Lung (tissue), 12 donors: ENCODE results near the gene CHCT1. TPM values are rescaled to one million over a fixed set of nuclear protein-coding genes. Genes with fewer than 3 reads are reported as not detected.

Experiments used
- ATAC-seq: fragments of 200-7000 bp; cut with Tn5 transposase; one replicate; pipeline ENCODE4 v1.9.1; 2020; ENCODE audit warnings: moderate number of reproducible peaks; ENCODE audit not compliant: insufficient read depth, low FRiP score
- DNase-seq, 3 donors: peaks; one replicate each; pipeline ENCODE4 v3.0.0-alpha.2; 2013 to 2017
- H3K27ac ChIP-seq, 2 donors: one replicate each; pipeline ENCODE4 v1.5.1; 2013; ENCODE audit warnings: mild to moderate bottlenecking in 2 of 2, moderate library complexity in 2 of 2, control low read depth in 1 of 2, inconsistent platforms in 1 of 2, low read depth in 1 of 2, low read length in 1 of 2
- H3K27me3 ChIP-seq, 3 donors: one replicate each; pipeline ENCODE4 v1.5.1; 2013; ENCODE audit warnings: low read length in 2 of 3; ENCODE audit not compliant: control insufficient read depth in 3 of 3, insufficient read depth in 3 of 3
- H3K36me3 ChIP-seq, 4 donors: one replicate each; pipeline ENCODE4 v1.5.1; 2013; ENCODE audit warnings: low read length in 4 of 4, mild to moderate bottlenecking in 1 of 4, moderate library complexity in 1 of 4; ENCODE audit not compliant: control insufficient read depth in 4 of 4, insufficient read depth in 4 of 4
- H3K4me1 ChIP-seq, 5 donors: one replicate each; pipeline ENCODE4 v1.5.1; 2013; ENCODE audit warnings: low read length in 5 of 5, mild to moderate bottlenecking in 2 of 5, moderate library complexity in 1 of 5; ENCODE audit not compliant: control insufficient read depth in 5 of 5, insufficient read depth in 5 of 5
- H3K4me3 ChIP-seq: one replicate; pipeline ENCODE4 v1.5.1; 2013; ENCODE audit warnings: mild to moderate bottlenecking, control low read depth, moderate library complexity
- H3K9ac ChIP-seq, 2 donors: one replicate each; pipeline ENCODE4 v1.5.1; 2013; ENCODE audit warnings: low read length in 2 of 2, control low read depth in 1 of 2; ENCODE audit not compliant: insufficient read depth in 1 of 2
- H3K9me3 ChIP-seq, 4 donors: one replicate each; pipeline ENCODE4 v1.5.1; 2013; ENCODE audit warnings: low read length in 3 of 4, mild to moderate bottlenecking in 1 of 4, moderate library complexity in 1 of 4; ENCODE audit not compliant: control insufficient read depth in 4 of 4, insufficient read depth in 3 of 4
- WGBS, 2 donors: extraction: QIAGEN DNeasy Blood & Tissue Kit; methylation state at CpG; one replicate each; pipeline ENCODE4 v1.1.7; 2013; 5-methylcytosine and 5-hydroxymethylcytosine counted together
- polyA plus RNA-seq, 2 donors: library from polyadenylated mRNA; stranded (reverse); fragments of 200-250 nt; gene quantifications; one replicate each; pipeline ENCODE4 v1.2.1, GENCODE V29; 2013
- total RNA-seq, 2 donors: library from RNA; depleted of rRNA in 1 of 2; stranded (reverse); fragments of >200 nt in 1 of 2; gene quantifications; one replicate each; pipeline ENCODE4 v1.2.1, GENCODE V29; 2014 to 2021
- TF ChIP-seq, protein P1 (sequence below): IDR thresholded peaks from 2 replicates; pipeline ENCODE4 v1.5.1; 2012; ENCODE audit warnings: mild to moderate bottlenecking; ENCODE audit errors: control extremely low read depth, extremely low read depth
- donor health status: control.
- donor health status: control.
- donor health status: Bipolar disorder and iron deficiency.
- donor health status: healthy.
- donor health status: DM: yes; HTN: yes; CAD: no.

CHCT1 gene
- total and polyA plus RNA-seq, 4 donors: 0.10 to 0.12 TPM; not detected in 2

DNA sequence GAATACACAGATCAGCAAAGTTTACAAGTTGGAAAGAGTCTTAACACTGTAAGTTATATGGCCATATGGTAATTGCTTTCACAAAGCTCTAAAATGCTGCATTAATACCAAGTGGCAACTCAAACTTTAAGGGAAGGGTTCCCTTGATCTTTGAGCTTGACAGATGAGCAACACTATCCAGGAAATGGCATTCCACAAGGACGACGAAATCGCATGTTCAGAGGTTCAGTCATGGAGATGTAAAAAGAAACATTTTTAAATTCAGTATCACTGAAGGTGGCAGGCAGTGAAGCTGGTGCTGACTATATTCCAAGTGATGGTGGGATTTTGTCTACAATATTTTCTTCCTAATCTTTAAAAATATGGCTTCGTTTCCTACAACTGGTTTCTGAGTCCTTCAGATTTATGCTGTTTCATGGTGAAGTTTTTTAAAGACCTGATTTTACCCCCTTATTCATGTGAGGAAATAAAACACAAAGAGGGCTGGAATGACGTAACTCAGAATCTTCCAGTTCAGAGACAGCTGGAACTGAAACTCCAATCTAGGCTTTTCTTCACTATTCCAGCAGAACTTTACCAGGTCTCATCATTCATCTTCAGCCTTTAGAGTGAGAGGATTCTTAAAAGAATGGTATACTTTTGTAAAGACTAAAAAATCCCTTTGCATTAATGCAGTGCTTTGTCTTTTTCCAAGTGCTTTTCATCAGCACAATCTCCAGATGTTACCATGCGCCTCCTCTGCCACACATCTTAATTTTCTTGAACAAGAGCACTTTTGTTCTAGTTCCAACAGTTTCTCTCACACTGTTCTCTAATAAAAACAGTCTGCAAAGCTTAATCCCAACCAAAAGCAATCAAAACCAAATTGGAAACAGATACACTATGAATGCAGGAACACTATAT, 20.2 kb downstream of the CHCT1 start:
- H3K4me1 ChIP-seq: peaks cover 0 to 13% (median 6%) of the 10 kb centered on the region in 5 donors
- no peaks in the 10 kb centered on the region for H3K9me3 ChIP-seq
- H3K36me3 ChIP-seq: peaks cover 3 to 15% (median 10%) of the 10 kb centered on the region in 4 donors
- no peak overlapping the region for H3K4me3 ChIP-seq
- ATAC-seq: no peak
- H3K27me3 ChIP-seq: no peaks in the 10 kb centered on the region
- 65 to 67% methylated on average over 6 of the region's 6 CpGs for WGBS, 2 donors
- TF ChIP-seq, protein P1, sequence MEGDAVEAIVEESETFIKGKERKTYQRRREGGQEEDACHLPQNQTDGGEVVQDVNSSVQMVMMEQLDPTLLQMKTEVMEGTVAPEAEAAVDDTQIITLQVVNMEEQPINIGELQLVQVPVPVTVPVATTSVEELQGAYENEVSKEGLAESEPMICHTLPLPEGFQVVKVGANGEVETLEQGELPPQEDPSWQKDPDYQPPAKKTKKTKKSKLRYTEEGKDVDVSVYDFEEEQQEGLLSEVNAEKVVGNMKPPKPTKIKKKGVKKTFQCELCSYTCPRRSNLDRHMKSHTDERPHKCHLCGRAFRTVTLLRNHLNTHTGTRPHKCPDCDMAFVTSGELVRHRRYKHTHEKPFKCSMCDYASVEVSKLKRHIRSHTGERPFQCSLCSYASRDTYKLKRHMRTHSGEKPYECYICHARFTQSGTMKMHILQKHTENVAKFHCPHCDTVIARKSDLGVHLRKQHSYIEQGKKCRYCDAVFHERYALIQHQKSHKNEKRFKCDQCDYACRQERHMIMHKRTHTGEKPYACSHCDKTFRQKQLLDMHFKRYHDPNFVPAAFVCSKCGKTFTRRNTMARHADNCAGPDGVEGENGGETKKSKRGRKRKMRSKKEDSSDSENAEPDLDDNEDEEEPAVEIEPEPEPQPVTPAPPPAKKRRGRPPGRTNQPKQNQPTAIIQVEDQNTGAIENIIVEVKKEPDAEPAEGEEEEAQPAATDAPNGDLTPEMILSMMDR: no peak
- H3K27ac ChIP-seq: no peak overlapping the region
- peak in 2 of 3 donors; percentile 38 to 43 for DNase-seq
- peak overlapping the region in 1 of 2 donors; percentile 3 for H3K9ac ChIP-seq

DNA sequence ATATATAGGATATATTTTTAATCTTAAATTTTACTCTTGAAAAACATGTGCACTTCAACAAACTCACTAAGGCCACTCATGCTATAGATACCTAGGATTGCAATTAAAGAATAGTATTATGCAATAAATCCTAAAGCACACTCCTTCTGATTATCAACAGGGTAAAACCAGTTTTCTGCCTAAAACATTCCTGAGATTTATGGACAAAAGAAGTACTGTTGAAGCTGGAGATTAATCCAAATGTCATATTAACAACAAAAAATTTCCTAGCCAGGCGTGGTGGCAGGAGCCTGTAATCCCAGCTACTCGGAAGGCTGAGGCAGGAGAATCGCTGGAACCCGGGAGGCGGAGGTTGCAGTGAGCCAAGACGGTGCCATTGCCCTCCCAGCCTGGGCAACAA, 21.4 kb downstream of the CHCT1 start:
- DNase-seq (peak in 2 of 3 donors; percentile 11 to 43), ATAC-seq (no peak)
- Histone ChIP-seq H3K4me3 (no peak overlapping the region), H3K4me1 (peaks cover 0 to 13% (median 6%) of the 10 kb centered on the region in 5 donors), H3K27ac (no peak overlapping the region), H3K36me3 (peaks cover 6 to 20% (median 14%) of the 10 kb centered on the region in 4 donors), H3K9me3 (no peaks in the 10 kb centered on the region), H3K27me3 (no peaks in the 10 kb centered on the region), H3K9ac (no peak overlapping the region)
- TF ChIP-seq, protein P1: no peak
- WGBS, 2 donors: 76 to 82% methylated on average over 6 of the region's 6 CpGs

DNA sequence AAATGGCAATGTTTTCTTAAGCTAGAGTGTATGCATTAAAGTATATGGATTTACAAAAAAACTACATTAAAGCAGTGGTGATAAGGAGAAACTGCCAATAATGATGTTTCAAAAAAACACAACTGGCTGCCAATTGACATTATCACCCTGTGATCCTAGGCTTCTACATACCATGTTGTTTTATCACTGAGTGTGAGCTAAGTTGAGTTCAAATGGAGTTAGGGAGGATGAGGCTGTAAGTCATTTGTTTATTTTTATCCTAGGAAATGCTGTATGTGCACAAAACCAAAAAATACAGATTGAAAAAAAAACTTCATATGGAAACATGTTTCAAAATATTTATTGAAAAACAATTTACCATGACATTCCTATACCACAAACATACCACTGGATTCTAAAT, 22.9 kb downstream of the CHCT1 start:
- H3K27ac ChIP-seq: no peak overlapping the region
- no peak overlapping the region for H3K9ac ChIP-seq
- no peak for ATAC-seq
- no peaks in the 10 kb centered on the region for H3K27me3 ChIP-seq
- DNase-seq: peak in 1 of 3 donors; percentile 11
- H3K4me3 ChIP-seq: no peak overlapping the region
- peaks cover 10 to 30% (median 18%) of the 10 kb centered on the region in 4 donors for H3K36me3 ChIP-seq
- H3K4me1 ChIP-seq: peaks cover 0 to 13% (median 6%) of the 10 kb centered on the region in 5 donors
- H3K9me3 ChIP-seq: no peaks in the 10 kb centered on the region
- TF ChIP-seq, protein P1: no peak
